GM23338 (cell line): Measurements from ENCODE around the gene GALNT16.

Experiments
- CREB1 ChIP-seq: fragments of 250-450 bp; sonication (Bioruptor Pico); IDR thresholded peaks from 2 replicates; pipeline ENCODE4 v1.5.0; 2020; ENCODE audit warnings: low read depth, mild to moderate bottlenecking, moderate library complexity
- EZH2 ChIP-seq: fragments of 200-600 bp; sonication (generic); IDR thresholded peaks from one replicate; pipeline ENCODE4 v1.8.0; 2017; ENCODE audit warnings: antibody characterized with exemption, mild to moderate bottlenecking, low read depth; ENCODE audit not compliant: unreplicated experiment
- STAT1 ChIP-seq: IDR thresholded peaks from one replicate; pipeline ENCODE4 v1.6.1; 2016; ENCODE audit warnings: antibody characterized with exemption; ENCODE audit not compliant: unreplicated experiment
- TF ChIP-seq, protein P1 (sequence below), 2 experiments: fragments of 200-600 bp in 1 of 2; sonication (generic) in 1 of 2; conservative IDR thresholded peaks; 2 replicates each; pipeline versions ENCODE4 v1.5.1 to v1.6.1; 2016 to 2017; ENCODE audit warnings: antibody characterized with exemption in 2 of 2, low read depth in 2 of 2, mild to moderate bottlenecking in 2 of 2, moderate library complexity in 1 of 2
- TF ChIP-seq, protein P2 (sequence below): IDR thresholded peaks from one replicate; pipeline ENCODE4 v1.6.1; 2018; ENCODE audit warnings: antibody characterized with exemption; ENCODE audit not compliant: unreplicated experiment

GRCh38 chr14:69345402-69345801 lies 85.4 kb downstream of the GALNT16 start:
- TF ChIP-seq, protein P1, sequence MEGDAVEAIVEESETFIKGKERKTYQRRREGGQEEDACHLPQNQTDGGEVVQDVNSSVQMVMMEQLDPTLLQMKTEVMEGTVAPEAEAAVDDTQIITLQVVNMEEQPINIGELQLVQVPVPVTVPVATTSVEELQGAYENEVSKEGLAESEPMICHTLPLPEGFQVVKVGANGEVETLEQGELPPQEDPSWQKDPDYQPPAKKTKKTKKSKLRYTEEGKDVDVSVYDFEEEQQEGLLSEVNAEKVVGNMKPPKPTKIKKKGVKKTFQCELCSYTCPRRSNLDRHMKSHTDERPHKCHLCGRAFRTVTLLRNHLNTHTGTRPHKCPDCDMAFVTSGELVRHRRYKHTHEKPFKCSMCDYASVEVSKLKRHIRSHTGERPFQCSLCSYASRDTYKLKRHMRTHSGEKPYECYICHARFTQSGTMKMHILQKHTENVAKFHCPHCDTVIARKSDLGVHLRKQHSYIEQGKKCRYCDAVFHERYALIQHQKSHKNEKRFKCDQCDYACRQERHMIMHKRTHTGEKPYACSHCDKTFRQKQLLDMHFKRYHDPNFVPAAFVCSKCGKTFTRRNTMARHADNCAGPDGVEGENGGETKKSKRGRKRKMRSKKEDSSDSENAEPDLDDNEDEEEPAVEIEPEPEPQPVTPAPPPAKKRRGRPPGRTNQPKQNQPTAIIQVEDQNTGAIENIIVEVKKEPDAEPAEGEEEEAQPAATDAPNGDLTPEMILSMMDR (conservative IDR thresholded peaks at IDR 0.05; ENCODE audit: low read depth in 2 of 2): no peak
- no peak for TF ChIP-seq EZH2
- no peak for TF ChIP-seq CREB1 (CRISPR knock-in tag)
- no peak for TF ChIP-seq STAT1
- TF ChIP-seq, protein P2, sequence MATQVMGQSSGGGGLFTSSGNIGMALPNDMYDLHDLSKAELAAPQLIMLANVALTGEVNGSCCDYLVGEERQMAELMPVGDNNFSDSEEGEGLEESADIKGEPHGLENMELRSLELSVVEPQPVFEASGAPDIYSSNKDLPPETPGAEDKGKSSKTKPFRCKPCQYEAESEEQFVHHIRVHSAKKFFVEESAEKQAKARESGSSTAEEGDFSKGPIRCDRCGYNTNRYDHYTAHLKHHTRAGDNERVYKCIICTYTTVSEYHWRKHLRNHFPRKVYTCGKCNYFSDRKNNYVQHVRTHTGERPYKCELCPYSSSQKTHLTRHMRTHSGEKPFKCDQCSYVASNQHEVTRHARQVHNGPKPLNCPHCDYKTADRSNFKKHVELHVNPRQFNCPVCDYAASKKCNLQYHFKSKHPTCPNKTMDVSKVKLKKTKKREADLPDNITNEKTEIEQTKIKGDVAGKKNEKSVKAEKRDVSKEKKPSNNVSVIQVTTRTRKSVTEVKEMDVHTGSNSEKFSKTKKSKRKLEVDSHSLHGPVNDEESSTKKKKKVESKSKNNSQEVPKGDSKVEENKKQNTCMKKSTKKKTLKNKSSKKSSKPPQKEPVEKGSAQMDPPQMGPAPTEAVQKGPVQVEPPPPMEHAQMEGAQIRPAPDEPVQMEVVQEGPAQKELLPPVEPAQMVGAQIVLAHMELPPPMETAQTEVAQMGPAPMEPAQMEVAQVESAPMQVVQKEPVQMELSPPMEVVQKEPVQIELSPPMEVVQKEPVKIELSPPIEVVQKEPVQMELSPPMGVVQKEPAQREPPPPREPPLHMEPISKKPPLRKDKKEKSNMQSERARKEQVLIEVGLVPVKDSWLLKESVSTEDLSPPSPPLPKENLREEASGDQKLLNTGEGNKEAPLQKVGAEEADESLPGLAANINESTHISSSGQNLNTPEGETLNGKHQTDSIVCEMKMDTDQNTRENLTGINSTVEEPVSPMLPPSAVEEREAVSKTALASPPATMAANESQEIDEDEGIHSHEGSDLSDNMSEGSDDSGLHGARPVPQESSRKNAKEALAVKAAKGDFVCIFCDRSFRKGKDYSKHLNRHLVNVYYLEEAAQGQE: no peak
